ENCODE data around the gene AVL9.
"Not testable (repeated sequence)": the region's sequence is repeated elsewhere in the genome, so short reads cannot be mapped to it uniquely, and the experiment has no call there.

Gene AVL9

DNA sequence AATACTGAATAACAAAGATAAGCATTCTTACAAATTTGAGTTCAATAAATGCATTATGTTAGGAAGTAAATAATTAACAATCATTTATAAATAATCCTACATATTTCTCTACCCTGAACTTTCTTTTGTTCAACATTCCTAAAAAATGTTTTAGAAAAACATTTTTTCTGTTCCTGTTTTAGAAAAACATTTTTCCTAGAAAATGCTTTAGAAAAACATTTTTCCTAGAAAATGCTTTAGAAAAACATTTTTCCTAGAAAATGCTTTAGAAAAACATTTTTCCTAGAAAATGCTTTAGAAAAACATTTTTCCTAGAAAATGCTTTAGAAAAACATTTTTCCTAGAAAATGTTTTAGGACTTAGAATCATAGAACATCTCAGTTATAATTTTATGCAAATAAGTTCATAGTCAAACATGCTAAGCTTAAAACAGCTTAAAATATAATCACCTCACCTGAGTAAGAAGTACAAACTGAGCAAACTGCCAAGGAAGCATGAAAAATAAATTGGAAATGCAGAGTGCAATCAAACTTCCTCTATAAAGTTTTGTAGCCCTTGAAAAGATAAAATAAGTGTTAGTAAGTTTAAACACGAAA lies 139.6 kb downstream of the AVL9 start:
- in situ Hi-C loops (cut with HindIII; ENCODE audit: low sequenced_read_pairs), result not testable (repeated sequence)

DNA sequence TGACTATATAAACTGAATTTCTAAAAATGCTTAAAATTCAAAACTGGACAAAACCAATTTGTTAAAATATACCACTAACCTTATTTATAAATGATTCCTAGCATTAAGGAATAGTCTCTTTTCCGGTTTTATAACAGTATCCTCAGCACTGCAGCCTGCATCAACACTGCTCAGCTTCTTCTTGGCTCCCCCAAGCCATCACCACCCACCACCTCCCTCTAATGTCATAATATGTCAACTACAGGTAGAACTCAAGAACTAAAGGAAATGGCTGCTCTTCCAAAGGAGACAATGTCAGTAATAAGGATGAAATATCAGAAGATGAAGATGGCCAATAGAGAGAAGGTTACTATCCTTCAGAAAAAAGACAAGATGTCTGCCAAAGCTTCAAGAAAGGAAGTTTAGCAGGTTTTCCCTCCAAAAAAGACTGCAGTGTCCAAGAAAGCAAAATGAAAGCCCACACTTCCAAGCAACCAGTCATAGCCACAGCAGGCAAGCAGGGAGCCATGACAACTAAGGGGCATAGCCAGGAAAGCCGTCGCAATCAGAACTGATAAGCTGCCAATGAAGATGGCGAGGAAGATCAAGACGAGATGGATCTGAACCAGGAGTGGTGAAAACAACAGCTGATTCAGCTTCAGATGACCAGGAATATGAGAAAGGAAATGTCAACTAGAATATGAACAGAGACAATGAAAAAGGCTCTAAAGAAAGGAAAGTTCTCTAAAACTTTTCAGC lies 141.6 kb downstream of the AVL9 start:
- in situ Hi-C loops (cut with HindIII; ENCODE audit: low sequenced_read_pairs), result not testable (repeated sequence)

DNA sequence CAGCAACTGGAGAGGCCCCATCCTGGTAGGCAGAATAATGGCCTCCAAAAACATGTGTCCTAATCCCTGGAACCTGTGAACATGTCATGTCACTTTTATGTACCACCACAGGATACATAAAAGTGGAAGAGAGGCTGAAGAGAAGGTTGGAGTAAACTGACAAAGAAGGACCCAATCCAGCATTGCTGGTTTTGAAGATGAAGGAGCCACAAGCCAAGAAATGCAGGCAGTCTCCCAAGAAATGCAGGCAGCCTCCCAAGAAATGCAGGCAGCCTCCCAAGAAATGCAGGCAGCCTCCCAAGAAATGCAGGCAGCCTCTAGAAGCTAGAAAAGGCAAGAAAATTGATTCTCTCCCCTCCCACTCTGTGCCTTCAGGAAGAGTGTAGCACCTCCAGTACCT lies 142.3 kb downstream of the AVL9 start:
- in situ Hi-C loops (cut with HindIII; ENCODE audit: low sequenced_read_pairs), result not testable (repeated sequence)

Measured in DLD1 (cell line).